CD14-positive monocyte (primary cell): ENCODE measurements around the gene LAGE3. TPM values are rescaled to one million over a fixed set of nuclear protein-coding genes. Genes with fewer than 3 reads are reported as not detected.

Experiments used
- DNase-seq, 3 donors: peaks; one replicate each; pipeline ENCODE4 v3.0.0-alpha.2; 2011 to 2022
- H2AFZ ChIP-seq: 2 replicates; pipeline ENCODE4 v1.6.0; 2012; ENCODE audit warnings: mild to moderate bottlenecking, low read depth, low read length, inconsistent platforms; ENCODE audit not compliant: insufficient read depth, poor library complexity, severe bottlenecking
- H3K27ac ChIP-seq, 2 donors: 1 replicate in 1 of 2; 2 replicates in 1 of 2; pipeline ENCODE4 v1.5.1; 2012 to 2013; ENCODE audit warnings: low read length in 2 of 2, control low read depth in 1 of 2, inconsistent platforms in 1 of 2, low read depth in 1 of 2, mild to moderate bottlenecking in 1 of 2
- H3K27me3 ChIP-seq, 2 donors: one replicate each; pipeline versions ENCODE4 v1.6.0 to v1.6.1; 2011 to 2013; ENCODE audit warnings: low read length in 2 of 2; ENCODE audit not compliant: control insufficient read depth in 2 of 2, insufficient read depth in 2 of 2
- H3K36me3 ChIP-seq, 2 donors: replicated peaks in 1 of 2; 1 replicate in 1 of 2; 2 replicates in 1 of 2; pipeline versions ENCODE4 v1.5.1 to v1.6.1; 2012 to 2013; ENCODE audit warnings: low read length in 2 of 2, control low read depth in 1 of 2, inconsistent platforms in 1 of 2, mild to moderate bottlenecking in 1 of 2; ENCODE audit not compliant: insufficient read depth in 2 of 2, control insufficient read depth in 1 of 2
- H3K4me1 ChIP-seq, 2 donors: 1 replicate in 1 of 2; 2 replicates in 1 of 2; pipeline versions ENCODE4 v1.5.1 to v1.6.1; 2012 to 2013; ENCODE audit warnings: low read length in 2 of 2, control low read depth in 1 of 2, inconsistent platforms in 1 of 2, mild to moderate bottlenecking in 1 of 2, moderate library complexity in 1 of 2; ENCODE audit not compliant: insufficient read depth in 2 of 2, control insufficient read depth in 1 of 2
- H3K4me2 ChIP-seq: replicated peaks from 2 replicates; pipeline ENCODE3; 2012; ENCODE audit warnings: low read length, moderate library complexity, mild to moderate bottlenecking; ENCODE audit not compliant: poor library complexity, severe bottlenecking; ENCODE audit errors: extremely low read depth
- H3K4me3 ChIP-seq, 3 experiments: fragments of 200-600 bp in 1 of 3; sonication (generic) in 1 of 3; replicated peaks in 1 of 3; 1 replicate in 2 of 3; 2 replicates in 1 of 3; pipeline ENCODE4 v1.5.1; 2011 to 2013; ENCODE audit warnings: low read length in 3 of 3, mild to moderate bottlenecking in 3 of 3, control low read depth in 2 of 3, low read depth in 2 of 3, inconsistent platforms in 1 of 3, moderate library complexity in 1 of 3
- H3K79me2 ChIP-seq: 2 replicates; pipeline ENCODE4 v1.6.0; 2012; ENCODE audit warnings: mild to moderate bottlenecking, control low read depth, inconsistent platforms, low read length, moderate library complexity; ENCODE audit not compliant: insufficient read depth
- H3K9ac ChIP-seq: 2 replicates; pipeline ENCODE4 v1.6.0; 2017; ENCODE audit warnings: low read length, mild to moderate bottlenecking; ENCODE audit not compliant: insufficient read depth, poor library complexity, severe bottlenecking
- H3K9me3 ChIP-seq, 2 donors: replicated peaks in 1 of 2; 1 replicate in 1 of 2; 2 replicates in 1 of 2; pipeline versions ENCODE4 v1.5.1 to v1.6.1; 2012 to 2013; ENCODE audit warnings: low read length in 2 of 2, control low read depth in 1 of 2; ENCODE audit not compliant: control insufficient read depth in 1 of 2, insufficient read depth in 1 of 2
- H4K20me1 ChIP-seq: 2 replicates; pipeline ENCODE4 v1.6.0; 2012; ENCODE audit warnings: mild to moderate bottlenecking, low read length, control low read depth, moderate library complexity; ENCODE audit not compliant: insufficient read depth
- H3K27ac Mint-ChIP-seq, 7 donors: one replicate each; pipeline ENCODE4 v1.8.0; 2020; ENCODE audit warnings: mild to moderate bottlenecking in 7 of 7, mixed read lengths in 7 of 7, moderate library complexity in 6 of 7, inconsistent platforms in 2 of 7
- H3K27me3 Mint-ChIP-seq, 3 donors: one replicate each; pipeline ENCODE4 v1.8.0; 2021 to 2022; ENCODE audit warnings: low read depth in 3 of 3, mild to moderate bottlenecking in 3 of 3, mixed read lengths in 3 of 3, moderate library complexity in 3 of 3, inconsistent platforms in 1 of 3
- H3K36me3 Mint-ChIP-seq, 2 donors: one replicate each; pipeline ENCODE4 v1.8.0; 2020; ENCODE audit warnings: mixed read lengths in 2 of 2, inconsistent platforms in 1 of 2, mild to moderate bottlenecking in 1 of 2
- H3K4me1 Mint-ChIP-seq: one replicate; pipeline ENCODE4 v1.8.0; 2020; ENCODE audit warnings: mild to moderate bottlenecking, mixed read lengths
- H3K4me3 Mint-ChIP-seq, 2 donors: one replicate each; pipeline ENCODE4 v1.8.0; 2020; ENCODE audit warnings: mild to moderate bottlenecking in 2 of 2, mixed read lengths in 2 of 2, moderate library complexity in 1 of 2
- H3K9me3 Mint-ChIP-seq, 7 donors: one replicate each; pipeline ENCODE4 v1.8.0; 2020 to 2022; ENCODE audit warnings: mixed read lengths in 7 of 7, mild to moderate bottlenecking in 6 of 7, moderate library complexity in 6 of 7, inconsistent platforms in 2 of 7
- WGBS: methylation state at CpG from one replicate; pipeline ENCODE4 v1.1.5; 2013; ENCODE audit warnings: missing lambda C conversion rate; ENCODE audit not compliant: insufficient coverage; 5-methylcytosine and 5-hydroxymethylcytosine counted together
- intact Hi-C, 2 donors: fragments of 100-400 bp; cut with micrococcal nuclease; formaldehyde crosslinking; loops; one replicate each; pipeline versions ENCODE4 v1.15.0 to v1.15.1; 2023
- polyA plus RNA-seq, 3 donors: library from polyadenylated mRNA; depleted of rRNA in 1 of 3; unstranded in 2 of 3; stranded (reverse) in 1 of 3; fragments of 300-500 nt in 2 of 3; fragments of >200 nt in 1 of 3; fragmentation: Illumina TruSeq in 2 of 3; gene quantifications; 1 replicate in 2 of 3; 2 replicates in 1 of 3; pipeline ENCODE4 v1.2.3, GENCODE V29; 2012 to 2021
- TF ChIP-seq, protein P1 (sequence below): fragments of 200-600 bp; IDR thresholded peaks from one replicate; pipeline ENCODE4 v1.8.0; 2022; ENCODE audit warnings: antibody characterized with exemption, mild to moderate bottlenecking

The LAGE3 gene
- polyA plus RNA-seq, 3 donors, result 12.4 to 30.9 (median 18.6) TPM

DNA sequence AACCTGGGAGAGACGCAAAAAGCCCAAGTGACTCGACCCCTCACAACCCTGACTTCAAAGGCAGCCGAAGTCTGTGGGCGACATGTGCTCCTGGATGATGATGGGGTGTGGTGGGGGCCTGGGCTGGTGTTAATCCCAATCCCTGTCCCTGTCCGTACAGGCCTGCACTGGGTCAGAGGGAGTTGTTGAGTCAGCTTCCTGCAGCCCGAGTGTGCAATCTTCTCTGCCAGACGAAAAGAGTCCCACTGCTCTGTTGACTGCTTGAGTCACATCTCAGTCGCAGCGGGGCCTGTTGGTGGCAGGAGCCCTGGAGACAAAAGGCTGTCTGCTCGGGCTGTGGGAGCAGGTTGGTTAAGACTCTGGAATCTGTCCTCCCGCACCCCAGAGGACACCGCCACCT, 26.7 kb upstream of the LAGE3 start:
- peak overlapping the region in 2 of 7 donors; percentile 46 to 57 for H3K27ac Mint-ChIP-seq

DNA sequence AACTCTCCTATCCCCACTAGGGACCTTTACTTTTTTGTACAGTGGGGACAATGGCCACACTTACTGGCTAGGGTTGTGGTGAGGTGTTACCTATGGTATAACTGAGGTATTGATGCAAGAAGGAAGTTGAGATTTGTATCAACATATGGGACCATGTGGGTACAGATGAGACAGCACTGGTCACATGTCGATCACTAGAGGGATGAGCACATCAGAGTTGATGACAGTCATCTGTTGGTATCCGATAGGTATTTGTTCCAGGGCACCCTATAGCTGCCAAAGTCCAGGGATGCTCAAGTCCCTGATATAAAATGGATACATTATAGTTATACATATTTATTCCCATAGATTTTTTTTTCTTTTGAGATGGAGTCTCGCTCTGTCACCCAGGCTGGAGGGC, 23.9 kb upstream of the LAGE3 start:
- peak overlapping the region in 1 of 7 donors; percentile 8 for H3K27ac Mint-ChIP-seq
- H3K4me3 Mint-ChIP-seq, result no peak overlapping the region
- peaks cover 0 to 4% (median 0%) of the 10 kb centered on the region in 7 donors for H3K9me3 Mint-ChIP-seq
- Histone ChIP-seq H3K36me3 (peaks cover 11 to 19% of the 10 kb centered on the region in 2 donors), H3K27ac (no peak overlapping the region), H3K4me2 (no peak overlapping the region), H3K27me3 (no peaks in the 10 kb centered on the region), H3K4me1 (no peaks in the 10 kb centered on the region), H3K4me3 (no peak overlapping the region), H4K20me1 (no peaks in the 10 kb centered on the region), H3K9ac (no peak overlapping the region), H3K79me2 (no peaks in the 10 kb centered on the region), H3K9me3 (no peaks in the 10 kb centered on the region), H2AFZ (no peak overlapping the region)
- H3K4me1 Mint-ChIP-seq, result no peaks in the 10 kb centered on the region
- WGBS, result no CpG with 5 or more reads among the region's 3 CpGs
- peaks cover 20 to 25% of the 10 kb centered on the region in 2 donors for H3K36me3 Mint-ChIP-seq
- peaks cover 2 to 3% (median 2%) of the 10 kb centered on the region in 3 donors for H3K27me3 Mint-ChIP-seq
- DNase-seq, result no peak
- intact Hi-C loops, result no loop called here
- TF ChIP-seq, protein P1, sequence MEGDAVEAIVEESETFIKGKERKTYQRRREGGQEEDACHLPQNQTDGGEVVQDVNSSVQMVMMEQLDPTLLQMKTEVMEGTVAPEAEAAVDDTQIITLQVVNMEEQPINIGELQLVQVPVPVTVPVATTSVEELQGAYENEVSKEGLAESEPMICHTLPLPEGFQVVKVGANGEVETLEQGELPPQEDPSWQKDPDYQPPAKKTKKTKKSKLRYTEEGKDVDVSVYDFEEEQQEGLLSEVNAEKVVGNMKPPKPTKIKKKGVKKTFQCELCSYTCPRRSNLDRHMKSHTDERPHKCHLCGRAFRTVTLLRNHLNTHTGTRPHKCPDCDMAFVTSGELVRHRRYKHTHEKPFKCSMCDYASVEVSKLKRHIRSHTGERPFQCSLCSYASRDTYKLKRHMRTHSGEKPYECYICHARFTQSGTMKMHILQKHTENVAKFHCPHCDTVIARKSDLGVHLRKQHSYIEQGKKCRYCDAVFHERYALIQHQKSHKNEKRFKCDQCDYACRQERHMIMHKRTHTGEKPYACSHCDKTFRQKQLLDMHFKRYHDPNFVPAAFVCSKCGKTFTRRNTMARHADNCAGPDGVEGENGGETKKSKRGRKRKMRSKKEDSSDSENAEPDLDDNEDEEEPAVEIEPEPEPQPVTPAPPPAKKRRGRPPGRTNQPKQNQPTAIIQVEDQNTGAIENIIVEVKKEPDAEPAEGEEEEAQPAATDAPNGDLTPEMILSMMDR, result no peak

More for the DNA sequence above, 26.7 kb upstream of the LAGE3 start:
- Mint-ChIP-seq H3K4me3 (no peak overlapping the region), H3K36me3 (peaks cover 37 to 46% of the 10 kb centered on the region in 2 donors), H3K4me1 (no peaks in the 10 kb centered on the region), H3K27me3 (peaks cover 0 to 5% (median 2%) of the 10 kb centered on the region in 3 donors), H3K9me3 (peaks cover 0 to 14% (median 6%) of the 10 kb centered on the region in 7 donors)
- Histone ChIP-seq H3K4me2 (no peak overlapping the region), H2AFZ (no peak overlapping the region), H3K36me3 (peaks cover 11 to 35% of the 10 kb centered on the region in 2 donors), H3K79me2 (no peaks in the 10 kb centered on the region), H4K20me1 (no peaks in the 10 kb centered on the region), H3K27me3 (no peaks in the 10 kb centered on the region), H3K27ac (no peak overlapping the region), H3K4me1 (no peaks in the 10 kb centered on the region), H3K9ac (no peak overlapping the region), H3K9me3 (no peaks in the 10 kb centered on the region), H3K4me3 (no peak overlapping the region)
- 40% methylated on average over 1 of the region's 12 CpGs for WGBS
- intact Hi-C loops, result no loop called here
- TF ChIP-seq, protein P1, result no peak
- DNase-seq, result no peak
